Adrenal gland (tissue), 5 donors: Measurements from ENCODE around the gene NTRK1.
A peak's percentile ranks its signal among the peaks of the same experiment; 100 is the strongest.

Source experiments
- POLR2A ChIP-seq, 2 donors: fragments of 450-650 bp; IDR thresholded peaks; one replicate each; pipeline ENCODE4 v1.6.1; 2017; ENCODE audit warnings: antibody characterized with exemption in 2 of 2, mild to moderate bottlenecking in 2 of 2, moderate library complexity in 1 of 2
- TF ChIP-seq, protein P1 (sequence below), 6 experiments: fragments of 450-650 bp in 4 of 6; fragments of 200-600 bp in 2 of 6; sonication (generic) in 1 of 6; IDR thresholded peaks; 1 replicate in 5 of 6; 2 replicates in 1 of 6; pipeline versions ENCODE4 v1.5.1 to v1.8.0; 2016 to 2021; ENCODE audit warnings: antibody characterized with exemption in 6 of 6, mild to moderate bottlenecking in 2 of 6, moderate library complexity in 1 of 6
- donor health status: DM: no; HTN: no; CAD: no.

DNA sequence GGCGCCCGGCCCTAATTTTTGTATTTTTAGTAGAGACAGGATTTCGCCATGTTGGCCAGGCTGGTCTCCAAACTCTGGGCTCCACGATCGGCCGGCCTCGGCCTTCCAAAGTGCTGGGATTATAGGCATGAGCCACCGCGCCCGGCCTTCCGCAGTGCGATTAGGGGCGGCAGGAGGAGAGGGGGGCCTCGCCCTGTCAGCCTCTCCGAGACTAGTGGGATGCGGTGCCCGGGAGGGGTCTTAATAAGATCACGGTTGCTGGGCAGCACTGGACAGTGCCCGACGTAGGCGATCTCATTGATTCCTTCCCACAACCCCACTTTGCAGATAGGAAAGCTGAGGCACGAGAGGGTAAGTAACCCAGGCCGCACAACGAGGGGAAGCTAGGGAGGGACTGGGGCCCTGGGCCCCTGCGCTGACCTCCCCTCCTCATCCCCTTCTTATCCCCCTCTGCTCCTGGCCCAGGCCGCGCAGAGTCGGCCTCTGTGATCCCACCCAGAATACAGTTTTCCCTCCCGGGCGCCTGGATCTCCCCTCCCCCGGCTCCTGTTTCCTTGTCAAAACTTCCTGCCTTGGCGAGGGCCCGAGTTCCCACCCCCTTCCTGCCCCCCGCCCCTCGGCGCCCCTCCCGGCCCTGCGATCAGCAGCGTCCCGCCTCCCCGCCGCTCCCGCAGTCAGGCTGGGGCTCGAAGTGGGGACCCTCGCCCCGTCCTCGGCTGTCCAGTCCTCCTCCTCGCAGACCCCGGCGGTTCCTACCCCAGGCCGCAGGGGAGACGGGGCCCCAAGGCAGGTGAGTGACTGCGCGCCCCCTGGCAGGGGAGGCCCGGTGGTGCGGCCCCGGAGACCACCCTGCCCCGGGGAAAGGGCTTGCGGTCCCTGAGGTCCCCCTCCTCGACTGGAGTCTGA is 32.6 kb downstream of the NTRK1 start, which contains the start of gene PEAR1:
- TF ChIP-seq, protein P1, sequence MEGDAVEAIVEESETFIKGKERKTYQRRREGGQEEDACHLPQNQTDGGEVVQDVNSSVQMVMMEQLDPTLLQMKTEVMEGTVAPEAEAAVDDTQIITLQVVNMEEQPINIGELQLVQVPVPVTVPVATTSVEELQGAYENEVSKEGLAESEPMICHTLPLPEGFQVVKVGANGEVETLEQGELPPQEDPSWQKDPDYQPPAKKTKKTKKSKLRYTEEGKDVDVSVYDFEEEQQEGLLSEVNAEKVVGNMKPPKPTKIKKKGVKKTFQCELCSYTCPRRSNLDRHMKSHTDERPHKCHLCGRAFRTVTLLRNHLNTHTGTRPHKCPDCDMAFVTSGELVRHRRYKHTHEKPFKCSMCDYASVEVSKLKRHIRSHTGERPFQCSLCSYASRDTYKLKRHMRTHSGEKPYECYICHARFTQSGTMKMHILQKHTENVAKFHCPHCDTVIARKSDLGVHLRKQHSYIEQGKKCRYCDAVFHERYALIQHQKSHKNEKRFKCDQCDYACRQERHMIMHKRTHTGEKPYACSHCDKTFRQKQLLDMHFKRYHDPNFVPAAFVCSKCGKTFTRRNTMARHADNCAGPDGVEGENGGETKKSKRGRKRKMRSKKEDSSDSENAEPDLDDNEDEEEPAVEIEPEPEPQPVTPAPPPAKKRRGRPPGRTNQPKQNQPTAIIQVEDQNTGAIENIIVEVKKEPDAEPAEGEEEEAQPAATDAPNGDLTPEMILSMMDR (IDR thresholded peaks at IDR 0.05) = peak in 1 of 6 experiments; percentile 8
- peak in 1 of 2 donors; percentile 15 for TF ChIP-seq POLR2A (IDR thresholded peaks at IDR 0.05)
